ENCODE measurements around the gene MYRF.

MYRF gene

GRCh38 chr11:61800331-61801281, 48.2 kb downstream of the MYRF start:
- no peak for TF ChIP-seq POLR2A (IDR thresholded peaks at IDR 0.05; ENCODE audit: low read depth, low read length)
- FAIRE-seq = no peak
- DNase-seq (ENCODE audit: insufficient read length, low spot score) = no peak

- no peak for TF ChIP-seq POLR2A (IDR thresholded peaks at IDR 0.05; ENCODE audit: low read depth, low read length)
- DNase-seq (ENCODE audit: insufficient read length, low spot score) (no peak), FAIRE-seq (no peak)
Measured at GRCh38 chr11:61802605-61803004, 50.2 kb downstream of the MYRF start.

GRCh38 chr11:61803889-61804647, 51.6 kb downstream of the MYRF start:
- TF ChIP-seq POLR2A (IDR thresholded peaks at IDR 0.05; ENCODE audit: low read depth, low read length) = no peak
- no peak for DNase-seq (ENCODE audit: insufficient read length, low spot score)
- FAIRE-seq = no peak

- no peak for TF ChIP-seq POLR2A (IDR thresholded peaks at IDR 0.05; ENCODE audit: low read depth, low read length)
- FAIRE-seq (no peak), DNase-seq (ENCODE audit: insufficient read length, low spot score) (no peak)
Measured at GRCh38 chr11:61805146-61805545, 52.7 kb downstream of the MYRF start.

- TF ChIP-seq POLR2A (IDR thresholded peaks at IDR 0.05; ENCODE audit: low read depth, low read length) = no peak
- DNase-seq (ENCODE audit: insufficient read length, low spot score) = no peak
- FAIRE-seq = no peak
Measured at GRCh38 chr11:61806785-61807184, 54.3 kb downstream of the MYRF start.

- FAIRE-seq = no peak
- TF ChIP-seq POLR2A (IDR thresholded peaks at IDR 0.05; ENCODE audit: low read depth, low read length) = no peak
- no peak for DNase-seq (ENCODE audit: insufficient read length, low spot score)
Measured at GRCh38 chr11:61810671-61811175, 58.3 kb downstream of the MYRF start.

GRCh38 chr11:61811831-61812230, 59.4 kb downstream of the MYRF start:
- TF ChIP-seq POLR2A (IDR thresholded peaks at IDR 0.05; ENCODE audit: low read depth, low read length) = no peak
- FAIRE-seq (no peak), DNase-seq (ENCODE audit: insufficient read length, low spot score) (no peak)

GRCh38 chr11:61812736-61813411, 60.4 kb downstream of the MYRF start:
- TF ChIP-seq POLR2A (IDR thresholded peaks at IDR 0.05; ENCODE audit: low read depth, low read length) = no peak
- no peak for DNase-seq (ENCODE audit: insufficient read length, low spot score)
- no peak for FAIRE-seq

- FAIRE-seq = no peak
- DNase-seq (ENCODE audit: insufficient read length, low spot score) = no peak
- no peak for TF ChIP-seq POLR2A (IDR thresholded peaks at IDR 0.05; ENCODE audit: low read depth, low read length)
Measured at GRCh38 chr11:61814247-61814957, 62.0 kb downstream of the MYRF start.

- FAIRE-seq (no peak), DNase-seq (ENCODE audit: insufficient read length, low spot score) (peak; percentile 97)
- TF ChIP-seq POLR2A (IDR thresholded peaks at IDR 0.05; ENCODE audit: low read depth, low read length) = peak; percentile 92
Measured at GRCh38 chr11:61814958-61815789, 62.7 kb downstream of the MYRF start.

- FAIRE-seq (no peak), DNase-seq (ENCODE audit: insufficient read length, low spot score) (peak; percentile 85)
- TF ChIP-seq POLR2A (IDR thresholded peaks at IDR 0.05; ENCODE audit: low read depth, low read length) = peak; percentile 78
Measured at GRCh38 chr11:61815790-61816735, 63.6 kb downstream of the MYRF start.
